HepG2 (cell line): Measurements from ENCODE around the gene USH2A. TPM values are rescaled to one million over a fixed set of nuclear protein-coding genes. Genes with fewer than 3 reads are reported as not detected.
A peak's percentile ranks its signal among the peaks of the same experiment; 100 is the strongest.

Source experiments
- ATAC-seq: fragments of 200-7000 bp; cut with Tn5 transposase; 3 replicates; pipeline ENCODE4 v1.9.1; 2020; ENCODE audit warnings: mild to moderate bottlenecking, moderate library complexity
- BruUV-seq: library from RNA; stranded (reverse); fragments of 400-500 nt; replicated peaks from 2 replicates; lab custom pipeline; 2021; lab: Mats Ljungman, UMichigan
- CTCF ChIA-PET: fragments of 300-600 bp; formaldehyde crosslinking; extraction: SDS; loops from one replicate; lab custom pipeline; 2021; ENCODE audit warnings: low total read pairs, inconsistent platforms, low intra/inter-chr PET ratio; lab: Yijun Ruan, JAX
- POLR2A ChIA-PET: fragments of 350-600 bp; sonication (Branson Sonifier 250); formaldehyde crosslinking; loops from one replicate; lab custom pipeline; 2020; ENCODE audit warnings: antibody characterized with exemption, inconsistent platforms; lab: Yijun Ruan, JAX
- DNase-seq: peaks from one replicate; pipeline ENCODE4 v3.0.0-alpha.2; 2015; ENCODE audit warnings: low spot score
- FAIRE-seq: peaks from 3 replicates; lab custom pipeline; 2011; peaks lifted over from hg19 to GRCh38; lab: Jason Lieb, UNC
- H2AFZ ChIP-seq: one replicate; pipeline ENCODE4 v1.6.1; 2011; ENCODE audit warnings: low read length, inconsistent platforms
- H3K27ac ChIP-seq: fragments of 300-600 bp; 3 replicates; pipeline ENCODE4 v1.8.0; 2011; ENCODE audit warnings: mixed run types, mild to moderate bottlenecking, mixed read lengths, low read length, inconsistent platforms; ENCODE audit not compliant: insufficient read depth; ENCODE audit errors: extremely low read length
- H3K27me3 ChIP-seq, 2 experiments: fragments of 200-600 bp in 1 of 2; 2 replicates in 1 of 2; 3 replicates in 1 of 2; pipeline versions ENCODE4 v1.6.0 to v1.8.0; 2011; ENCODE audit warnings: low read length in 2 of 2, mild to moderate bottlenecking in 2 of 2, moderate library complexity in 2 of 2, inconsistent platforms in 1 of 2; ENCODE audit not compliant: insufficient read depth in 2 of 2, control insufficient read depth in 1 of 2
- H3K36me3 ChIP-seq, 2 experiments: fragments of 200-600 bp in 1 of 2; replicated peaks in 1 of 2; 2 replicates in 1 of 2; 3 replicates in 1 of 2; pipeline versions ENCODE4 v1.5.1 to v1.8.0; 2011; ENCODE audit warnings: low read length in 2 of 2, inconsistent platforms in 1 of 2; ENCODE audit not compliant: insufficient read depth in 2 of 2, control insufficient read depth in 1 of 2
- H3K4me1 ChIP-seq: 2 replicates; pipeline ENCODE4 v1.5.1; 2012; ENCODE audit warnings: low read length, inconsistent platforms; ENCODE audit not compliant: insufficient read depth
- H3K4me2 ChIP-seq: 2 replicates; pipeline ENCODE4 v1.6.0; 2011; ENCODE audit warnings: low read depth, low read length, inconsistent platforms
- H3K4me3 ChIP-seq, 3 experiments: fragments of 200-600 bp in 1 of 3; sonication (generic), shearing (Covaris generic) in 1 of 3; replicated peaks in 1 of 3; 2 replicates each; pipeline ENCODE4 v1.5.1; 2011 to 2016; ENCODE audit warnings: low read length in 3 of 3, inconsistent platforms in 2 of 3, low read depth in 2 of 3, mild to moderate bottlenecking in 2 of 3, control low read depth in 1 of 3, mixed read lengths in 1 of 3; ENCODE audit not compliant: insufficient read depth in 1 of 3
- H3K79me2 ChIP-seq: one replicate; pipeline ENCODE4 v1.6.1; 2011; ENCODE audit warnings: low read length, inconsistent platforms; ENCODE audit not compliant: insufficient read depth
- H3K9ac ChIP-seq: 2 replicates; pipeline ENCODE4 v1.6.0; 2011; ENCODE audit warnings: mild to moderate bottlenecking, low read depth, low read length, inconsistent platforms; ENCODE audit not compliant: insufficient read depth
- H3K9me3 ChIP-seq: 2 replicates; pipeline ENCODE4 v1.5.1; 2012; ENCODE audit warnings: mild to moderate bottlenecking, low read length
- H4K20me1 ChIP-seq: 2 replicates; pipeline ENCODE4 v1.6.0; 2011; ENCODE audit warnings: inconsistent platforms, mild to moderate bottlenecking, low read length, moderate library complexity; ENCODE audit not compliant: insufficient read depth
- ADNP ChIP-seq: sonication (generic); formaldehyde crosslinking; IDR thresholded peaks from 2 replicates; pipeline ENCODE4 v1.4.0; 2020; ENCODE audit warnings: missing genetic modification reagents
- ARID4A ChIP-seq: sonication (generic); formaldehyde crosslinking; IDR thresholded peaks from 2 replicates; pipeline ENCODE4 v1.5.0; 2020; ENCODE audit warnings: mild to moderate bottlenecking, missing genetic modification reagents, borderline replicate concordance
- CERS6 ChIP-seq: sonication (generic); formaldehyde crosslinking; IDR thresholded peaks from 2 replicates; pipeline ENCODE4 v1.5.0; 2020; ENCODE audit warnings: missing genetic modification reagents
- CTCF ChIP-seq: sonication (generic); formaldehyde crosslinking; IDR thresholded peaks from 2 replicates; pipeline ENCODE4 v1.5.0; 2020; ENCODE audit warnings: mild to moderate bottlenecking, missing genetic modification reagents, moderate library complexity
- FOXP1 ChIP-seq, 2 experiments: fragments of 450-650 bp in 1 of 2; IDR thresholded peaks; 2 replicates each; pipeline ENCODE4 v1.6.1; 2017 to 2018; ENCODE audit warnings: antibody characterized with exemption in 1 of 2
- HMG20B ChIP-seq: conservative IDR thresholded peaks from 2 replicates; pipeline ENCODE4 v1.6.1; 2016; ENCODE audit warnings: missing genetic modification reagents, missing compliant biosample characterization
- IRF2 ChIP-seq: IDR thresholded peaks from 2 replicates; pipeline ENCODE4 v1.6.1; 2018; ENCODE audit warnings: missing genetic modification reagents, missing compliant biosample characterization
- NFKBIZ ChIP-seq: IDR thresholded peaks from 2 replicates; pipeline ENCODE4 v1.6.1; 2018; ENCODE audit warnings: missing genetic modification reagents, missing compliant biosample characterization
- RORA ChIP-seq: sonication (generic); formaldehyde crosslinking; IDR thresholded peaks from 2 replicates; pipeline ENCODE4 v1.5.0; 2020; ENCODE audit warnings: mild to moderate bottlenecking, missing genetic modification reagents, moderate library complexity
- SMC3 ChIP-seq: IDR thresholded peaks from 2 replicates; pipeline ENCODE4 v1.6.1; 2011; ENCODE audit warnings: low read length, improper control_type of control experiment
- SMYD3 ChIP-seq: sonication (generic); formaldehyde crosslinking; IDR thresholded peaks from 2 replicates; pipeline ENCODE4 v1.8.1; 2023; ENCODE audit warnings: mild to moderate bottlenecking, missing genetic modification reagents
- SOX13 ChIP-seq, 3 experiments: fragments of 450-650 bp in 1 of 3; sonication (generic) in 1 of 3; formaldehyde crosslinking in 1 of 3; IDR thresholded peaks in 2 of 3; conservative IDR thresholded peaks in 1 of 3; 2 replicates each; pipeline versions ENCODE4 v1.5.0 to v1.6.1; 2016 to 2020; ENCODE audit warnings: antibody characterized with exemption in 1 of 3, mild to moderate bottlenecking in 1 of 3, missing compliant biosample characterization in 1 of 3, missing genetic modification reagents in 1 of 3, moderate library complexity in 1 of 3
- STAG1 ChIP-seq: sonication (generic); formaldehyde crosslinking; IDR thresholded peaks from 2 replicates; pipeline ENCODE4 v1.4.0; 2020; ENCODE audit warnings: missing genetic modification reagents
- TBL1XR1 ChIP-seq: fragments of 150-350 bp; IDR thresholded peaks from 2 replicates; pipeline ENCODE4 v1.6.1; 2014; ENCODE audit warnings: borderline replicate concordance, low read length; ENCODE audit not compliant: partially characterized antibody
- ZBTB3 ChIP-seq: sonication (generic); formaldehyde crosslinking; IDR thresholded peaks from 2 replicates; pipeline ENCODE4 v1.4.0; 2020; ENCODE audit warnings: low read depth, mild to moderate bottlenecking, moderate library complexity, missing genetic modification reagents, borderline replicate concordance
- ZNF121 ChIP-seq: sonication (generic); formaldehyde crosslinking; IDR thresholded peaks from 2 replicates; pipeline ENCODE4 v1.5.0; 2020; ENCODE audit warnings: mild to moderate bottlenecking, missing genetic modification reagents
- ZNF225 ChIP-seq: sonication (generic); formaldehyde crosslinking; IDR thresholded peaks from 2 replicates; pipeline ENCODE4 v1.4.0; 2020; ENCODE audit warnings: mild to moderate bottlenecking, missing genetic modification reagents
- ZNF234 ChIP-seq: sonication (generic); formaldehyde crosslinking; conservative IDR thresholded peaks from 2 replicates; pipeline ENCODE4 v1.5.1; 2020; ENCODE audit warnings: mild to moderate bottlenecking, missing genetic modification reagents
- WGBS: methylation state at CpG from one replicate; pipeline ENCODE4 v1.1.6; 2017; ENCODE audit warnings: low lambda C conversion rate; 5-methylcytosine and 5-hydroxymethylcytosine counted together
- in situ Hi-C: cut with HindIII; loops from 2 replicates; pipeline ENCODE4 v1.10.0; 2017; ENCODE audit warnings: low pct_unique_long_range_greater_than_20kb; ENCODE audit not compliant: extremely low pct_ligation_motif_present
- intact Hi-C: fragments of 100-400 bp; cut with micrococcal nuclease; formaldehyde crosslinking; loops from one replicate; pipeline ENCODE4 v1.10.0; 2022; ENCODE audit not compliant: unreplicated experiment
- polyA plus RNA-seq, 8 experiments: library from polyadenylated mRNA; depleted of rRNA in 3 of 8; stranded (reverse) in 7 of 8; unstranded in 1 of 8; fragments of >200 nt; fragmentation: Illumina TruSeq in 4 of 8; extraction: Trizol in 4 of 8; gene quantifications; 2 replicates each; pipeline versions ENCODE4 v1.2.1 to v1.2.3, GENCODE V29; 2011 to 2016; ENCODE audit warnings: low read depth in 4 of 8, missing spikeins in 1 of 8, mixed read lengths in 1 of 8; ENCODE audit not compliant: insufficient read depth in 1 of 8
- total RNA-seq, 5 experiments: library from RNA; depleted of rRNA; stranded (reverse); fragments of >200 nt; fragmentation: Illumina TruSeq; extraction: Trizol; gene quantifications; 2 replicates each; pipeline ENCODE4 v1.2.3, GENCODE V29; 2016; ENCODE audit warnings: low read depth in 1 of 5

Gene USH2A
- total and polyA plus RNA-seq, 2 of the 13 experiments (the other 11 are each of a cell fraction or from before 2014, with no cell fraction given), result 0.02 TPM; not detected in 1

GRCh38 chr1:216044538-216044937, 378.7 kb downstream of the USH2A start (continued):
- TF ChIP-seq RORA (CRISPR knock-in tag), result no peak
- TF ChIP-seq ZNF225 (CRISPR knock-in tag), result no peak
- TF ChIP-seq TBL1XR1, result no peak
- TF ChIP-seq FOXP1 (IDR thresholded peaks at IDR 0.05), result no peak
- TF ChIP-seq FOXP1 (CRISPR knock-in tag; IDR thresholded peaks at IDR 0.05), result no peak
- no peak for TF ChIP-seq HMG20B (CRISPR knock-in tag)

- Histone ChIP-seq H3K4me3 (no peak overlapping the region), H3K4me1 (no peaks in the 10 kb centered on the region), H3K4me2 (no peak overlapping the region), H3K79me2 (no peaks in the 10 kb centered on the region), H4K20me1 (no peaks in the 10 kb centered on the region), H3K27me3 (no peaks in the 10 kb centered on the region), H3K36me3 (no peaks in the 10 kb centered on the region), H2AFZ (no peak overlapping the region), H3K9me3 (no peaks in the 10 kb centered on the region), H3K9ac (no peak overlapping the region), H3K27ac (no peak overlapping the region)
- ATAC-seq, result peak; percentile 91
- FAIRE-seq, result no peak
- in situ Hi-C loops (no loop called here), intact Hi-C loops (loop anchor here (10.0 kb wide), 1 partner anchor 190 kb away; no protein-coding TSS in a partner anchor)
- 0% methylated on average over 3 of the region's 3 CpGs for WGBS
- DNase-seq, result no peak
- ChIA-PET CTCF (no interaction called here), POLR2A (no interaction called here)
- BruUV-seq, result no TSS peak
- TF ChIP-seq IRF2 (CRISPR knock-in tag) (no peak), CERS6 (CRISPR knock-in tag) (no peak), ZNF121 (CRISPR knock-in tag) (no peak), ZBTB3 (no peak), ARID4A (no peak), SMC3 (peak; percentile 51; the same call in 1 of the 2 replicates), NFKBIZ (CRISPR knock-in tag) (no peak), SMYD3 (no peak), ADNP (CRISPR knock-in tag) (no peak), SOX13 (IDR thresholded peaks at IDR 0.05) (no peak), SOX13 (CRISPR knock-in tag; conservative IDR thresholded peaks at IDR 0.05 in 1 of 2, IDR thresholded peaks at IDR 0.05 in 1 of 2) (no peak), ZNF234 (CRISPR knock-in tag) (no peak), CTCF (CRISPR knock-in tag) (peak; percentile 60), STAG1 (peak; percentile 64)
Measured at GRCh38 chr1:216034506-216034905, 388.7 kb downstream of the USH2A start.
